ENCODE measurements around the gene TMEM63C.

The TMEM63C gene, protein sequence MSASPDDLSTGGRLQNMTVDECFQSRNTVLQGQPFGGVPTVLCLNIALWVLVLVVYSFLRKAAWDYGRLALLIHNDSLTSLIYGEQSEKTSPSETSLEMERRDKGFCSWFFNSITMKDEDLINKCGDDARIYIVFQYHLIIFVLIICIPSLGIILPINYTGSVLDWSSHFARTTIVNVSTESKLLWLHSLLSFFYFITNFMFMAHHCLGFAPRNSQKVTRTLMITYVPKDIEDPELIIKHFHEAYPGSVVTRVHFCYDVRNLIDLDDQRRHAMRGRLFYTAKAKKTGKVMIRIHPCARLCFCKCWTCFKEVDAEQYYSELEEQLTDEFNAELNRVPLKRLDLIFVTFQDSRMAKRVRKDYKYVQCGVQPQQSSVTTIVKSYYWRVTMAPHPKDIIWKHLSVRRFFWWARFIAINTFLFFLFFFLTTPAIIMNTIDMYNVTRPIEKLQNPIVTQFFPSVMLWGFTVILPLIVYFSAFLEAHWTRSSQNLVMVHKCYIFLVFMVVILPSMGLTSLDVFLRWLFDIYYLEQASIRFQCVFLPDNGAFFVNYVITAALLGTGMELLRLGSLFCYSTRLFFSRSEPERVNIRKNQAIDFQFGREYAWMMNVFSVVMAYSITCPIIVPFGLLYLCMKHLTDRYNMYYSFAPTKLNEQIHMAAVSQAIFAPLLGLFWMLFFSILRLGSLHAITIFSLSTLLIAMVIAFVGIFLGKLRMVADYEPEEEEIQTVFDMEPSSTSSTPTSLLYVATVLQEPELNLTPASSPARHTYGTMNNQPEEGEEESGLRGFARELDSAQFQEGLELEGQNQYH

DNA sequence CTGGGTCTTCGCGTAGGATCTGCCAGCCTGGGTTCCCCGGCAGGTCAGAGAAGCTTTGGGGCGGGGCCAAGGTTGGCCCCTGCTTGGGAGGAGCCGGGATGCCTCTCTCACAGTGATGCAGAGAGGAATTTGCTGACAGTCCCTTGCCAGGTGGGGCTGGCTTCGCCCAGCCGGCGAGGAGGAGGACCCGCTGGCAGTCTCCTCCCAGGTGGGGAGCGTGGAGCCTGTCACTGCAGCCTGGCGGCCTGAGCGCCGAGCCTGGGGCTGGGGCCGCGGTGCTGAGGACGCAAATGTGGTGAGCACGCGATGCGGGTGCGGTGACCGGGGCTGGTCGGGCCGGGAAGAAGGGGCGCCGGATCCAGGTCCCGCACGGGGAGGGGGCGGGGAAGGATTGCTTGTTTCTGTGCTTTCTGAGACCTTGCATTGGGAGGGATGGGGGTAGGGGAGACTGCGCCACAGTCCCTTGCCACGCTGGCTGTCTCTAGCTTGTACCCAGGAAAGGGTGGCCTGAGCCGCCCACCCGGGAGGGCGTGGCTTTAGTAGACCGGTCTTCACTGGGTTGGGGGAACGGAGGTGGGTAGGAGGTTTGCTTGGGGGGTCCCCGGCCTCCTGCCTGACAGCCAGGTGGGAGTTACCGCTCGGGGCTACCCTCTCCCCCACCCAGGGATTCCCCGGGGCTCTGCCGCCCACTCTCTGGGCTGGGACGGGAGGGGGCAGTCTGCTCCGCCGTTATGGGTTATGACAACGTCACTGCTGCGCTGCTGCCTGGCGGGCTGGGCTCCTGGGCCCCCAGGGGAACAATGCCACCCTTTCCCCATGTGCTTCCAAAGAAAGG lies at the start of gene TMEM63C:
Gene TMEM63C (plus strand): TSS at position 196 of the 835 bp plus-strand sequence. CDS start 37,016 bp downstream, outside the sequence.
- no peaks in the 10 kb centered on the region; the same call in 1 of the 2 replicates for H3K36me3 ChIP-seq
- H3K9me3 ChIP-seq (ENCODE audit: severe bottlenecking) = no peaks in the 10 kb centered on the region
- H3K4me3 ChIP-seq (ENCODE audit: low read depth, low read length) = peak within 1 kb of the TSS; percentile 80
- H3K27me3 ChIP-seq (ENCODE audit: insufficient read depth, low read depth, severe bottlenecking) = no peaks in the 10 kb centered on the region
- H3K27ac ChIP-seq = peak within 1 kb of the TSS; percentile 41
- 0 out of 2 replicates have a peak, but pooled peaks have one; percentile 12 for TF ChIP-seq CTCF (IDR thresholded peaks at IDR 0.05; ENCODE audit: low read depth, low read length)
- peak; percentile 98 for DNase-seq

- no peaks in the 10 kb centered on the region for H3K27me3 ChIP-seq (ENCODE audit: insufficient read depth, low read depth, severe bottlenecking)
- no peak overlapping the region for H3K4me3 ChIP-seq (ENCODE audit: low read depth, low read length)
Observed at GRCh38 chr14:77131871-77132486, 49.6 kb upstream of the TMEM63C start.

GRCh38 chr14:77133720-77134338 lies 47.8 kb upstream of the TMEM63C start:
- Histone ChIP-seq H3K36me3 (no peaks in the 10 kb centered on the region), H3K27ac (no peak overlapping the region), H3K4me3 (ENCODE audit: low read depth, low read length) (no peak overlapping the region), H3K9me3 (ENCODE audit: severe bottlenecking) (no peaks in the 10 kb centered on the region), H3K27me3 (ENCODE audit: insufficient read depth, low read depth, severe bottlenecking) (no peaks in the 10 kb centered on the region)
- no peak for TF ChIP-seq CTCF (IDR thresholded peaks at IDR 0.05; ENCODE audit: low read depth, low read length)
- no peak for DNase-seq

More at GRCh38 chr14:77131871-77132486, 49.6 kb upstream of the TMEM63C start:
- no peaks in the 10 kb centered on the region for H3K36me3 ChIP-seq
- no peak overlapping the region for H3K27ac ChIP-seq
- DNase-seq = no peak
- peak; percentile 64 for TF ChIP-seq CTCF (IDR thresholded peaks at IDR 0.05; ENCODE audit: low read depth, low read length)
- no peaks in the 10 kb centered on the region for H3K9me3 ChIP-seq (ENCODE audit: severe bottlenecking)

DNA sequence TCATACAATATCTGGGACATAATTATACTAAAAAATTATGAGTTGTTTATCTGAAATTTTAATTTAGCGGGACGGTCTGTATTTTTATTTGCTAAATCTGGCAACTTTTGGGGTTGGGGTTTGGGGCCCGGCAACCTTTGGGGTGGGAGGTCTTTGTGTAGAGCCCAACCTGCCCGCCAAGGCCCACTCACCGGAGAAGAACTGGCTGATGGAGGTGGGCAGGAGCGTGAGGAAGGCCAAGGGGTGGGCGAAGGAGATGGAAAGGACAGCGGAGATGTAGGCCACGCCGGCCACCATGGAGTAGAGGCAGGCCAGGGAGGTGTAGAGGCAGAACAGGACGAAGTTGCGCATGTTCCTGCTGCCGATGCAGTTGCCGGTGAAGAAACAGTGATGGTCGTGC lies 42.6 kb upstream of the TMEM63C start:
- Histone ChIP-seq H3K36me3 (no peaks in the 10 kb centered on the region), H3K27ac (no peak overlapping the region), H3K9me3 (ENCODE audit: severe bottlenecking) (no peaks in the 10 kb centered on the region), H3K27me3 (ENCODE audit: insufficient read depth, low read depth, severe bottlenecking) (no peaks in the 10 kb centered on the region), H3K4me3 (ENCODE audit: low read depth, low read length) (no peak overlapping the region)
- no peak for DNase-seq
- no peak for TF ChIP-seq CTCF (IDR thresholded peaks at IDR 0.05; ENCODE audit: low read depth, low read length)
